Heart left ventricle (tissue), 16 donors: ENCODE data around the gene FERMT3. TPM values are rescaled to one million over a fixed set of nuclear protein-coding genes. Genes with fewer than 3 reads are reported as not detected.
A peak's percentile ranks its signal among the peaks of the same experiment; 100 is the strongest.

Experiments
- ATAC-seq, 4 donors: fragments of 200-7000 bp; cut with Tn5 transposase; one replicate each; pipeline ENCODE4 v1.9.1; 2020 to 2022; ENCODE audit warnings: moderate library complexity in 4 of 4, mild to moderate bottlenecking in 3 of 4, moderate number of reproducible peaks in 1 of 4
- DNase-seq, 5 donors: peaks; one replicate each; pipeline ENCODE4 v3.0.0-alpha.2; 2020
- H3K27ac ChIP-seq, 12 donors: fragments of 200-600 bp; sonication (generic) in 4 of 12; one replicate each; pipeline versions ENCODE4 v1.5.0 to v1.8.0; 2016 to 2022; ENCODE audit warnings: mild to moderate bottlenecking in 2 of 12
- H3K27me3 ChIP-seq, 9 donors: fragments of 200-600 bp; sonication (generic) in 2 of 9; one replicate each; pipeline versions ENCODE4 v1.5.1 to v1.8.0; 2016 to 2022; ENCODE audit warnings: mild to moderate bottlenecking in 3 of 9
- H3K36me3 ChIP-seq, 9 donors: fragments of 200-600 bp; sonication (generic) in 2 of 9; one replicate each; pipeline versions ENCODE4 v1.5.0 to v1.8.0; 2018 to 2022; ENCODE audit warnings: mild to moderate bottlenecking in 2 of 9
- H3K4me1 ChIP-seq, 12 donors: fragments of 200-600 bp; sonication (generic) in 4 of 12; one replicate each; pipeline versions ENCODE4 v1.5.0 to v1.8.0; 2016 to 2022; ENCODE audit warnings: mild to moderate bottlenecking in 3 of 12
- H3K4me3 ChIP-seq, 12 donors: fragments of 200-600 bp; sonication (generic) in 4 of 12; one replicate each; pipeline versions ENCODE4 v1.5.0 to v1.8.0; 2017 to 2022; ENCODE audit warnings: mild to moderate bottlenecking in 9 of 12, moderate library complexity in 4 of 12
- H3K9me3 ChIP-seq, 12 donors: fragments of 200-600 bp; sonication (generic) in 4 of 12; one replicate each; pipeline versions ENCODE4 v1.5.0 to v1.8.0; 2016 to 2022; ENCODE audit warnings: mild to moderate bottlenecking in 1 of 12
- POLR2A ChIP-seq, 2 donors: fragments of 450-650 bp; IDR thresholded peaks; one replicate each; pipeline ENCODE4 v1.6.1; 2017; ENCODE audit warnings: antibody characterized with exemption in 2 of 2, mild to moderate bottlenecking in 2 of 2, moderate library complexity in 2 of 2
- WGBS, 4 donors: extraction: QIAGEN DNeasy Blood & Tissue Kit in 2 of 4; methylation state at CpG; one replicate each; pipeline versions ENCODE4 v1.1.5 to v1.1.7; 2013 to 2018; 5-methylcytosine and 5-hydroxymethylcytosine counted together
- intact Hi-C, 10 donors: fragments of 100-400 bp; cut with DNase I; formaldehyde crosslinking; loops; one replicate each; pipeline versions ENCODE4 v1.11.1 to v1.14.2; 2022
- polyA plus RNA-seq, 2 donors: library from polyadenylated mRNA; stranded (reverse); fragments of 200-250 nt; gene quantifications; one replicate each; pipeline ENCODE4 v1.2.3, GENCODE V29; 2013
- total RNA-seq, 9 donors: library from RNA; depleted of rRNA in 2 of 9; stranded (reverse); fragments of >200 nt in 2 of 9; fragmentation: NEBNext Ultra II Directional in 3 of 9; extraction: Animal tissue kit (Norgen Biotek cat#: 25700) in 3 of 9; gene quantifications; one replicate each; pipeline versions ENCODE4 v1.1.0 to v1.2.4, GENCODE V29; 2016 to 2023
- TF ChIP-seq, protein P1 (sequence below), 12 donors: fragments of 200-600 bp; sonication (generic) in 4 of 12; IDR thresholded peaks; one replicate each; pipeline versions ENCODE4 v1.5.0 to v1.8.0; 2018 to 2022; ENCODE audit warnings: antibody characterized with exemption in 12 of 12, mild to moderate bottlenecking in 5 of 12
- donor health status: ischemic (EF 13 %, LVEDD 7.1; RV severe dilation, severe dysfunction).
- donor health status: healthy with polysubstance abuse.
- donor health status: DM: no; HTN: yes; CAD: no.
- donor health status: DM: no; HTN: no; CAD: no.
- donor health status: ischemic (EF 25% LVEDD 6.9; RV normal size, moderate dysfunction).
- donor health status: ischemic (EF 25% LVEDD 5.7; RV mildly dilated, moderate dysfunction).
- donor health status: healthy.
- donor health status: DM: yes; HTN: yes; CAD: no.
- donor health status: ischemic (EF 35%, LVEDD 5.7; RV mildly dilated, moderate dysfunction).
- donor health status: nonischemic (EF 11% LVEDD 7.7; RV severe dilation, severe dysfunction).
- donor health status: DM: yes; HTN: yes; CAD: no.
- donor health status: PGD.
- donor health status: ischemic (EF 29% LVEDD 5.4; RV normal size, mild dysfunction).
- donor health status: nonischemic (EF 23%, LVEDD 6.1; RV moderate dilation, normal function).

Gene FERMT3
- total and polyA plus RNA-seq, 11 donors, result 2.8 to 71.5 (median 5.7) TPM

GRCh38 chr11:64218628-64219353, 12.3 kb downstream of the FERMT3 start:
- H3K4me3 ChIP-seq, result no peak overlapping the region
- intact Hi-C loops, result no loop called here
- ATAC-seq, result peak in 1 of 4 donors; percentile 23
- no peaks in the 10 kb centered on the region for H3K9me3 ChIP-seq
- H3K27ac ChIP-seq, result no peak overlapping the region
- peaks cover 0 to 93% (median 11%) of the 10 kb centered on the region in 9 donors for H3K36me3 ChIP-seq
- peaks cover 0 to 6% (median 0%) of the 10 kb centered on the region in 12 donors for H3K4me1 ChIP-seq
- DNase-seq, result peak in 2 of 5 donors; percentile 22 to 56
- H3K27me3 ChIP-seq, result no peaks in the 10 kb centered on the region
- no peak for TF ChIP-seq POLR2A (IDR thresholded peaks at IDR 0.05)
- TF ChIP-seq, protein P1, sequence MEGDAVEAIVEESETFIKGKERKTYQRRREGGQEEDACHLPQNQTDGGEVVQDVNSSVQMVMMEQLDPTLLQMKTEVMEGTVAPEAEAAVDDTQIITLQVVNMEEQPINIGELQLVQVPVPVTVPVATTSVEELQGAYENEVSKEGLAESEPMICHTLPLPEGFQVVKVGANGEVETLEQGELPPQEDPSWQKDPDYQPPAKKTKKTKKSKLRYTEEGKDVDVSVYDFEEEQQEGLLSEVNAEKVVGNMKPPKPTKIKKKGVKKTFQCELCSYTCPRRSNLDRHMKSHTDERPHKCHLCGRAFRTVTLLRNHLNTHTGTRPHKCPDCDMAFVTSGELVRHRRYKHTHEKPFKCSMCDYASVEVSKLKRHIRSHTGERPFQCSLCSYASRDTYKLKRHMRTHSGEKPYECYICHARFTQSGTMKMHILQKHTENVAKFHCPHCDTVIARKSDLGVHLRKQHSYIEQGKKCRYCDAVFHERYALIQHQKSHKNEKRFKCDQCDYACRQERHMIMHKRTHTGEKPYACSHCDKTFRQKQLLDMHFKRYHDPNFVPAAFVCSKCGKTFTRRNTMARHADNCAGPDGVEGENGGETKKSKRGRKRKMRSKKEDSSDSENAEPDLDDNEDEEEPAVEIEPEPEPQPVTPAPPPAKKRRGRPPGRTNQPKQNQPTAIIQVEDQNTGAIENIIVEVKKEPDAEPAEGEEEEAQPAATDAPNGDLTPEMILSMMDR (IDR thresholded peaks at IDR 0.05), result no peak
- 61 to 76% (median 67%) methylated on average over 5 to 11 of the region's 11 CpGs for WGBS, 4 donors

- peak in 2 of 5 donors; percentile 17 to 65 for DNase-seq
- Histone ChIP-seq H3K36me3 (peaks cover 0 to 92% (median 11%) of the 10 kb centered on the region in 9 donors), H3K27me3 (no peaks in the 10 kb centered on the region), H3K9me3 (no peaks in the 10 kb centered on the region), H3K4me1 (peaks cover 0 to 6% (median 0%) of the 10 kb centered on the region in 12 donors), H3K27ac (no peak overlapping the region), H3K4me3 (no peak overlapping the region)
- intact Hi-C loops, result no loop called here
- no peak for TF ChIP-seq POLR2A (IDR thresholded peaks at IDR 0.05)
- TF ChIP-seq, protein P1 (IDR thresholded peaks at IDR 0.05), result no peak
- 86 to 95% (median 87%) methylated on average over 4 to 7 of the region's 7 CpGs; no CpG with 5 or more reads in 1 of the 4 donors for WGBS, 4 donors
- ATAC-seq, result no peak
These were observed 12.8 kb downstream of the FERMT3 start for GRCh38 chr11:64219354-64219684.

GRCh38 chr11:64219755-64220154, 13.2 kb downstream of the FERMT3 start:
- H3K4me1 ChIP-seq, result peaks cover 0 to 10% (median 0%) of the 10 kb centered on the region in 12 donors
- ATAC-seq (no peak), DNase-seq (peak in 1 of 5 donors; percentile 46)
- TF ChIP-seq POLR2A (IDR thresholded peaks at IDR 0.05), result no peak
- TF ChIP-seq, protein P1 (IDR thresholded peaks at IDR 0.05), result no peak
- H3K36me3 ChIP-seq, result peaks cover 0 to 89% (median 11%) of the 10 kb centered on the region in 9 donors
- no peak overlapping the region for H3K27ac ChIP-seq
- intact Hi-C loops, result no loop called here
- 91 to 96% (median 95%) methylated on average over 8 to 10 of the region's 10 CpGs for WGBS, 4 donors
- H3K4me3 ChIP-seq, result no peak overlapping the region
- no peaks in the 10 kb centered on the region for H3K27me3 ChIP-seq
- H3K9me3 ChIP-seq, result no peaks in the 10 kb centered on the region

- no peaks in the 10 kb centered on the region for H3K27me3 ChIP-seq
- TF ChIP-seq, protein P1 (IDR thresholded peaks at IDR 0.05), result no peak
- no peak for TF ChIP-seq POLR2A (IDR thresholded peaks at IDR 0.05)
- peaks cover 0 to 84% (median 11%) of the 10 kb centered on the region in 9 donors for H3K36me3 ChIP-seq
- no peak for ATAC-seq
- no peak overlapping the region for H3K27ac ChIP-seq
- DNase-seq, result no peak
- peaks cover 0 to 15% (median 5%) of the 10 kb centered on the region in 12 donors for H3K4me1 ChIP-seq
- intact Hi-C loops, result no loop called here
- H3K9me3 ChIP-seq, result no peaks in the 10 kb centered on the region
- WGBS, 4 donors, result 88 to 95% (median 93%) methylated on average over 8 to 17 of the region's 17 CpGs
- no peak overlapping the region for H3K4me3 ChIP-seq
These were observed 13.8 kb downstream of the FERMT3 start for GRCh38 chr11:64220271-64220670.
